ENCODE data around the gene CDH11.

CDH11 gene

DNA sequence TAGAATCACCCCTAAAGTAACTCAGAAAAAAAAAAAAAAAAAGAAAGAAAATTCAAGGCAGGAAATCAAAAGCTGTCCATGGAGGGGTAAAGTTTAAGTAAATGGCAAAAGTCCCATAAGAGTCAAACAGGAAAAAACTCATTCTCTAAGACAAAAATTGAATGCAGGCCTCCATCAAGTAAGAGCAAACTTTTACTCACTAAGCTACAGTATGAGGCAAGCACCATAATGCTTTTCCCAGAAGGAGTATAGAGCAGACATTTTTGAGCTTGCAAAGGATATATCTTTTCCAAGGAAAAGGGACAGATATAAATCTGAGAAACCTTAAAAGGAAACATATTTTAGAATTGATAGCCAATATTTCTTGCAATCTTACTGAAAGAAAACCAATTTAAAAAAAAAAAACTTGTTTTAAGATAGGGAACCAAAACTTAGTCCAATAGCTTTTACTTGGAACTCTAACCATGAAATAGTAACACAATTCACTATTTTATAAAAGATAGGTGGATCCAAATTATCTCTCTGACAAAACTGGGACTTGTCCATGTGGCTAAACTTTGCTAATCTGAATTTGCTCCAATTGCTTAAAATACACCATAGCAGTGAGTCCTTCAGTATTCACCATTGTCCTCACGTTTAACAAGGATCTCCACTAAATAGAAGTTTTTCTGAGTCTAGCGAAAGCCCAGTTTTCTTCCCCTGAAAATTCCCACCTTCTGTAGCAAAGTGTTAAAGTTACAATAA lies 99.8 kb downstream of the CDH11 start:
- DNase-seq = no peak

DNA sequence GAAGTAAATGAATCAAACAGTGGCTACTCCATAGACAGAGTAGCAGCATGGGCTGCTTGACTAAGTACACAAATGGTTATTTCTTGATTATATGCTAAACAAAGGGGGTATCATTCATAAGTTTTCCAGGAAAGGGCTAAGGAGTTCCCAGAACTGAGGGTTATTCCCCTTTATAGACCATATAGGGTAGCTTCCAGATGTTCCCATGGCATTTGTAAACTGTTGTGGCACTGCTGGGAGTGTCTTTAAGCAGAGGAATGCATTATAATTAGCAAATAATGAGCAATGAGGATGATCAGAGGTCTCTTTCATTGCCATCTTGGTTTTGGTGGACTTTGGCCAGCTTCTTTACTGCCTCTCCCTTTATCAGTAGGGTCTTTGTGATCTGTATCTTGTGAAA lies 105.1 kb downstream of the CDH11 start:
- DNase-seq = no peak

GRCh38 chr16:65015599-65015998 lies 106.3 kb downstream of the CDH11 start:
- no peak for DNase-seq

GRCh38 chr16:65012357-65012756 lies 109.5 kb downstream of the CDH11 start:
- DNase-seq = no peak

DNA sequence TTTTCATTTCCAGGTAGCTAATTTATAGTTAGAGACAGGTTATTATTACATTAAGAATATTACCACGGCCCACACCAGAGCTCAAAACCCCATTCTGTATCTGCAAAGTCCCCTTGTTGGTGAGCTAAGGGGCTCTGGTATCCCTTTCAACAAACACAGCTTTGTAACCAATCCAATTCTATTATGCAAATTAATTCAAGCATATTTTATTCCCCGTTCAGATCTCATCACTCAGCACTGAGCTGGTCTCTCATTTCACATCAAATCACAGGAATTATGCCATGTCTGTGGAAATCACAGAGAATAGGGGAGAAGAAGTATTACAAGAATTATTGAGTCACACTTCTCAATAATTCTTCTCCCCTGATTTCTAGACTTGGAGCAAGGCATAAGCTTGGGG lies 111.7 kb downstream of the CDH11 start:
- no peak for DNase-seq

DNA sequence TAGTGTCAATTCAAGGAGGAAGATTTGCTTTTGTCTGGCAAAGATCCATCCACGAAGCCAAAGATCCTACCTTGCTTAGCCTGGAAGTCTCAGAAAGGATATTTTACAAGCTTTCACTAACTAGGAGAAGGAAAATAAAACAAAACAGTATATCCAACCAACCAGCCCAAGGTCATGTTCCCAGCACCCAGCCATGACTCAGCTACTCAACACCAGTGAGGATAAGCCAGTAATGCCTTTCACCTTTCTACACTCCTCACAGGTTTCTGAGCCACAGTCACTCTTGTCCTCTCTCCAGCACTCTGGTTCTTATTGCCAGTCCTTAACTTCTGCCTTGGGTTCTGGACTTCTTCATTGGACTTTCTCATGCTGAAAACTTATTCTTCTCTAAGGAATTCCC lies 116.2 kb downstream of the CDH11 start:
- no peak for DNase-seq

- no peak for DNase-seq
Observed at GRCh38 chr16:65004570-65004969, 117.3 kb downstream of the CDH11 start.

- DNase-seq = no peak
Observed at GRCh38 chr16:65003621-65004020, 118.2 kb downstream of the CDH11 start.

GRCh38 chr16:65002265-65002664 lies 119.6 kb downstream of the CDH11 start:
- DNase-seq = no peak

GRCh38 chr16:65000654-65001053 lies 121.2 kb downstream of the CDH11 start:
- no peak for DNase-seq

GRCh38 chr16:64997751-64998150 lies 124.1 kb downstream of the CDH11 start:
- DNase-seq = no peak

GRCh38 chr16:64997121-64997520 lies 124.7 kb downstream of the CDH11 start:
- DNase-seq = no peak

DNA sequence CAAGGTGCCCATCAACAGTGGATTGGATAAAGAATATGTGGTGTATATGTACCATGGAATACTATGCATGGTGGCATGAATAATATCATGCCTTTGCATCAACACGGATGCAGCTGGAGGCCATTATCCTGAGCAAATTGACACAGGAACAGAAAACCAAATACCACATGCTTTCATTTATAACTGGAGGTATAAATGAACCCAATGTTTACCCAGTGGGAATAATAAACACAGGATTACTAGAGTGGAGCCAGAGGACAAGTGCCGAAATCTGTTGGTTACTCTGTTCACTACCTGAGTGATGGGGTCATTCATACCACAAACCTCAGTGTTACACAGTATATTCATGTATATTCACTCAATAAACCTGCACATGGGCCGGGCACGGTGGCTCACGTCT lies 125.2 kb downstream of the CDH11 start:
- DNase-seq = no peak

GRCh38 chr16:64993464-64993863 lies 128.4 kb downstream of the CDH11 start:
- no peak for DNase-seq

DNA sequence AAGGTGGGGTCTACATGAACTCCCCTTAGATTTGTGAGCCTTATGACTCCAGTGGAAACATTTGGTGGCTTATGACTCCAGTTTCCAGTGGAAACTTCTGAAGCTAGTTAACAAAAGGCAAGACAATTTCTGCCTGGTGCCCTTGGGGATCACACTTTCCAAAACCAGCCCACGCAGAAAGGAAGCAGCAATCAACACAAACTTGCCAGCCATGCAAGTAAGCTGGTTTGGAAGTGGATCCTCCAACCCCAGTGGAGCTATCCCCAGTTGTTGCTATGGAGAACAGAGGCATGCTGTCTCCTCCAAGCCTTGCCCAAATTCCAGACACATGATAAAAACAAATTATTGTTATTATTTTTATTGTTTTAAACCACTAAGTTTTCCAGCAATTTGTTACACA lies 130.9 kb downstream of the CDH11 start:
- no peak for DNase-seq

GRCh38 chr16:64990101-64990500 lies 131.8 kb downstream of the CDH11 start:
- DNase-seq = no peak

- no peak for DNase-seq
Observed at GRCh38 chr16:64989050-64989449, 132.8 kb downstream of the CDH11 start.

- DNase-seq = no peak
Observed at GRCh38 chr16:64983963-64984362, 137.9 kb downstream of the CDH11 start.

DNA sequence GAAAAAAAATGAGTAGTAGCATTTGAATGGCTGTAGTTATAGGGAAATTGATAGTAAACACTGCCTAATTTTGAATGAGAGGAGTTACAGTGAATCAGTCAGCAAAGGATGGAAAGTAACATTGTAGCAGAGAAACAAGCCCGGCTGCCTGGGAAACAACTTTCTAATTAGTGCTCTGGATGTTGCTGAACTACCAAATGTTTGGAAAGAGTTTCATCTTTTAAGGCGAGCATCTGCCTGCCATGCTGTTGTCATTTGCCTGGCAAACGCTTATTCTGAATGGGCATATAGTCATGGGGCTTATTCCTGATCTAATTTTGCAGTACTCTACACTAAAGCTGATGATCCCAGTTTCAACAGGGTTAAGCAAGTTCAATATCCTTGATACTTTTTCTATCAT lies 138.6 kb downstream of the CDH11 start:
- no peak for DNase-seq

GRCh38 chr16:64982581-64982980 lies 139.3 kb downstream of the CDH11 start:
- no peak for DNase-seq

DNA sequence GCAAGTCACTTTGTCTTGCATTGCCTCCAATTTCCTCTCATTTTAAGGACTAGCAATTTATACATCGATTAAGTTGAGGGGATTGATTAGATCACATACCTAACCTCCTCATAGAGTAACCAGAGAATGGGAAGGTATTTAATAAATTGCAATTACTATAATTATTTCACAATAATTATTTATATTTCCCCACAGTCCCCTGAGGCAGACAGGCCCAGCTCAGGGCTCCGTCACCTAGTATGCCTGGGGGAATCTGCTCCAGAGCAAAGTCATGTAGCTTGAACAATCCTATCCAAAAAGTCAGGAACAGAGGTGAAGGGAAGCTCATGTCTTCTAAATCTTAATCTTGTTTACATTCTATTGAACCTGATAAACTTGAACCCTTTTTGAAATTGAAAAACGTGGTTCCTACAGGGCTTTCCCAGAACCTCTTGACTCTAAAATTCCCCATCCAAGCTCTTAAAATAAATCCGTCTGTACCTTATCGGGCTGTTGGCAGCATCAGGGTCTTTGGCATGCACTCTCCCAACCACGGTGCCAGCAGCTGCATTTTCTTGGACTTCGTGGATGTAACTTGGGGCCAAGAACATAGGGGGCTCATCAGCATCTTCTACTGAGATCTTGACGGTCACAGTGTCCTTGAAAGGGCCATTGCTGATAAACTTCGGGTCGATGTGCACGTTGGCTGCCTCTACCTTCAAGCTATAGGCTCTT lies 140.1 kb downstream of the CDH11 start:
- DNase-seq = no peak

DNA sequence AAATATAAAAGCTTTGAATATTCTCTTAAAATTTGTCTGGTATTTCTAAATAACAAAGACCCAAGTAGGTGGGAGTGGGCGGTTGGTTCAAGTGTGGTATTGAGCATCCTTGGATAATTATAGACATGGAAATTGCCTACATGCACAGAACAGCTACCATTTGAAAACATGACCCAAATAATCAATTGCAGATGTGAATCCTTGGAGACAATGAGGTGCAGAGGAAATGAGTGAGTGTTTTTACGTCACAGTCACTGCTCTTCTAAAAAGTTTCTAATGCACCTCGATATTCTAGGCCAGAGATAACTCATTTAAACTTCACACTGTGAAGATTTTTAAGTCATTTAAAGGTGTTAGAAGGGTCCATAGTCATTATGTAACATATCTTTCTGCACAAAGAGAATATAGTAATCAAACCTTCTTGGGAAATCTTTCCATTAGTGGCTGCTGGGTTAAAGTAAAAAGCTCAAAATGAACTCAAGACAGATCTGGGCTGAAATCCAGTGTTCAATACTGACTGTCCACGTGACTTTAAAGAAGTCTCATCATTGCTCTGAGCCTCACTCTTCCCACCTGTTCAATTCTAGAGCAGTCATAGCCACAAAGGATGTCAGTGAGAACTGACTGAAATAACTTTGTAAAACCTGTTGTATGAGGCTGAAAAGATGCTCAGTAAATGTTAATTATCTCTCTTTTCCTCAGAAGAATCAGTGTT lies 144.5 kb downstream of the CDH11 start:
- DNase-seq = no peak

DNA sequence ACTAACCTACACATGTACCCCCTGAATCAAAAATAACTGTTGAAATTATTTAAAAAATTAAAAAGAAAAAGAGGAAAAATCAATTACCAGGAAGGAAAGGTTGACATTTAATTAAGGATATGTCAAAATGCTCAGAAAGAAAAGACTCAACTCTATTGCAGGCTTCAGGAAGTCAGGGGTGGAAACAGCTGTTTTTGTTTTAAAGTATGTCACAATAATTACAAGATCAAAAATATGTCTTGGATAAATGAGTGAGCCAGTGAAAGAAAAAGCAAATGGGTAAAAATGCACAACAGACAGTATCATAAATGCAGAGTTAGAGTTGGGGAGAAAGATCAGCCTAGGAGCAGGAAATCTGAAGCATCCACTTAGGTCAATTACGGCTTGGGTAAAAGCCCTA lies 146.0 kb downstream of the CDH11 start:
- no peak for DNase-seq

DNA sequence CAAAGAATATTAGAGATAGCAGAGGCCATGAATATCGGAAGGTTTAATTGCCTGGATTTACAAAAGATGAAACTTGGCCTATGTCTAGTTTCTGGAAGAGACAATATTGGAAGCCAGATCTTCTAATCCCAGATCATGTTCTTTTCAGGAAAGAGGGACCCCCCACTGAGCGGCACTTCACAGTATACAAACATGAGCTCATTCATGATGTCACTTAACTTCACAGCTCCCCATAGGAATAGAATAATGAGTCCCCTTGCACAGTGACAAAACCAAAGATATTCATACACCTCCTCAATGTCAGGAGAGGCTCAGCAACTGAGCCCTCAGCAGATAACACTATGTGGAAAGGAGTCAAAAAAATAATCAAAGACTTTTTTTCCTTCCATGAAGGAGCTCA lies 147.5 kb downstream of the CDH11 start:
- no peak for DNase-seq
